T-helper 2 cell (primary cell): ENCODE measurements around the gene SYNJ2.

Experiments
- DNase-seq, 5 experiments: peaks; one replicate each; pipeline versions ENCODE4 v3.0.0 to v3.0.0-alpha.2; 2012 to 2022

Gene SYNJ2

GRCh38 chr6:157997893-157998608, 16.4 kb downstream of the SYNJ2 start:
- no peak for DNase-seq

GRCh38 chr6:157998707-157999167, 17.1 kb downstream of the SYNJ2 start:
- no peak for DNase-seq

- no peak for DNase-seq
These were observed 17.7 kb downstream of the SYNJ2 start for GRCh38 chr6:157999168-158000051.

- no peak for DNase-seq
These were observed 19.1 kb downstream of the SYNJ2 start for GRCh38 chr6:158000530-158001307.

GRCh38 chr6:158002249-158002950, 20.7 kb downstream of the SYNJ2 start:
- DNase-seq, result no peak

GRCh38 chr6:158002951-158003853, 21.5 kb downstream of the SYNJ2 start:
- DNase-seq, result peak in 2 of 5 experiments; percentile 28 to 32

GRCh38 chr6:158003910-158004700, 22.4 kb downstream of the SYNJ2 start:
- no peak for DNase-seq

GRCh38 chr6:158004701-158005095, 23.0 kb downstream of the SYNJ2 start:
- DNase-seq, result no peak

- no peak for DNase-seq
These were observed 24.0 kb downstream of the SYNJ2 start for GRCh38 chr6:158005626-158006180.

- no peak for DNase-seq
These were observed 24.7 kb downstream of the SYNJ2 start for GRCh38 chr6:158006331-158006730.

- no peak for DNase-seq
These were observed 25.3 kb downstream of the SYNJ2 start for GRCh38 chr6:158006821-158007570.

- no peak for DNase-seq
These were observed 27.1 kb downstream of the SYNJ2 start for GRCh38 chr6:158008864-158009113.

GRCh38 chr6:158009114-158009891, 27.6 kb downstream of the SYNJ2 start:
- peak in 3 of 5 experiments; percentile 10 to 81 (median 25) for DNase-seq

GRCh38 chr6:158009935-158010585, 28.4 kb downstream of the SYNJ2 start:
- no peak for DNase-seq

- no peak for DNase-seq
These were observed 29.2 kb downstream of the SYNJ2 start for GRCh38 chr6:158010591-158011477.

GRCh38 chr6:158011478-158011920, 29.8 kb downstream of the SYNJ2 start:
- no peak for DNase-seq

- no peak for DNase-seq
These were observed 30.4 kb downstream of the SYNJ2 start for GRCh38 chr6:158011980-158012566.
